ENCODE measurements around the gene ACSM3. TPM values are rescaled to one million over a fixed set of nuclear protein-coding genes. Genes with fewer than 3 reads are reported as not detected.

Gene ACSM3
- total RNA-seq, 2 experiments from 2014 or later, result 4.6 to 6.2 TPM

DNA sequence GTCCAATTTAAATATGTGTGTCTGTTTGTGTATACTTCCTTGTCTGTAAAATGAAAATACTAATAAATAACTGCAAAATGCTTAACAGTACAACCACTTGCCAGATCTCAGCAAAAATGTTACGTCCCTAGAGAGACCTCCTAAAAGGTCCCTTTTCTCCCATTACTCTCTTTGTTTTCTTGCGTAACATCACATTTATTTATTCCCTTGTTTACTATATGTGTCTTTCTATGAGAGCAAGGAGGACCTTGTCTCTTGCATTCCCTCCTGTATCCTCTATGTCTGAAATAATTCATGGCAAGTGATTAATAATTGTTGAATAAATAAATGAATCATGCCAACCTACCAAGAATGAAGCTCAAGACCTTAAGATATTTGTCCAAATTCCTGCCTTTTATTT, 1.9 kb downstream of the ACSM3 start:
- TF ChIP-seq, protein P1, sequence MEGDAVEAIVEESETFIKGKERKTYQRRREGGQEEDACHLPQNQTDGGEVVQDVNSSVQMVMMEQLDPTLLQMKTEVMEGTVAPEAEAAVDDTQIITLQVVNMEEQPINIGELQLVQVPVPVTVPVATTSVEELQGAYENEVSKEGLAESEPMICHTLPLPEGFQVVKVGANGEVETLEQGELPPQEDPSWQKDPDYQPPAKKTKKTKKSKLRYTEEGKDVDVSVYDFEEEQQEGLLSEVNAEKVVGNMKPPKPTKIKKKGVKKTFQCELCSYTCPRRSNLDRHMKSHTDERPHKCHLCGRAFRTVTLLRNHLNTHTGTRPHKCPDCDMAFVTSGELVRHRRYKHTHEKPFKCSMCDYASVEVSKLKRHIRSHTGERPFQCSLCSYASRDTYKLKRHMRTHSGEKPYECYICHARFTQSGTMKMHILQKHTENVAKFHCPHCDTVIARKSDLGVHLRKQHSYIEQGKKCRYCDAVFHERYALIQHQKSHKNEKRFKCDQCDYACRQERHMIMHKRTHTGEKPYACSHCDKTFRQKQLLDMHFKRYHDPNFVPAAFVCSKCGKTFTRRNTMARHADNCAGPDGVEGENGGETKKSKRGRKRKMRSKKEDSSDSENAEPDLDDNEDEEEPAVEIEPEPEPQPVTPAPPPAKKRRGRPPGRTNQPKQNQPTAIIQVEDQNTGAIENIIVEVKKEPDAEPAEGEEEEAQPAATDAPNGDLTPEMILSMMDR (IDR thresholded peaks at IDR 0.05), result no peak
- H3K36me3 Mint-ChIP-seq (ENCODE audit: low read depth), result peaks cover 17% of the 10 kb centered on the region
- H3K27ac ChIP-seq (ENCODE audit: low read depth in 1 of 2, low read length in 2 of 2), result no peak overlapping the region
- peaks cover 26% of the 10 kb centered on the region for H3K4me1 Mint-ChIP-seq (ENCODE audit: low read depth)
- no peaks in the 10 kb centered on the region for H3K9me3 ChIP-seq (ENCODE audit: control insufficient read depth in 1 of 2, insufficient read depth in 1 of 2, low read length in 2 of 2)
- ChIA-PET CTCF (interaction anchor here (1.5 to 2.6 kb wide), 2 partner anchors 25 to 41 kb away, joined by 3 to 10 read pairs; partner anchors contain the start of genes ERI2, REXO5 and THUMPD1), POLR2A (interaction anchor here (3.1 kb wide), 1 partner anchor 25 kb away, joined by 30 read pairs; the partner anchor contains the start of gene THUMPD1)
- ATAC-seq (ENCODE audit: poor library complexity), result no peak
- peaks cover 20% of the 10 kb centered on the region for H3K4me1 ChIP-seq (ENCODE audit: insufficient read depth, low read length)
- peaks cover 4% of the 10 kb centered on the region for H3K9me3 Mint-ChIP-seq
- H3K27ac Mint-ChIP-seq, result no peak overlapping the region
- intact Hi-C loops (cut with DNase I, micrococcal nuclease), result loop anchor here in 1 of 2 experiments (10.0 kb wide), 1 partner anchor 739 kb away; no protein-coding TSS in a partner anchor
- no peaks in the 10 kb centered on the region for H3K27me3 ChIP-seq (ENCODE audit: control insufficient read depth in 1 of 2, insufficient read depth in 2 of 2, low read length in 2 of 2)
- no peak overlapping the region for H3K4me3 ChIP-seq (ENCODE audit: low read length)
- no peak for DNase-seq
- no peaks in the 10 kb centered on the region for H3K36me3 ChIP-seq (ENCODE audit: insufficient read depth, low read length)
- no peaks in the 10 kb centered on the region for H3K27me3 Mint-ChIP-seq
- no peak overlapping the region for H3K4me3 Mint-ChIP-seq

- no peaks in the 10 kb centered on the region for H3K9me3 ChIP-seq (ENCODE audit: control insufficient read depth in 1 of 2, insufficient read depth in 1 of 2, low read length in 2 of 2)
- H3K4me3 ChIP-seq (ENCODE audit: low read length), result no peak overlapping the region
- intact Hi-C loops (cut with DNase I, micrococcal nuclease), result loop anchor here in 1 of 2 experiments (10.0 kb wide), 1 partner anchor 739 kb away; no protein-coding TSS in a partner anchor
- peaks cover 20% of the 10 kb centered on the region for H3K4me1 ChIP-seq (ENCODE audit: insufficient read depth, low read length)
- H3K27me3 Mint-ChIP-seq, result no peaks in the 10 kb centered on the region
- POLR2A ChIA-PET, result no interaction called here
- no peak for DNase-seq
- H3K36me3 Mint-ChIP-seq (ENCODE audit: low read depth), result peaks cover 11% of the 10 kb centered on the region
- peaks cover 3% of the 10 kb centered on the region for H3K9me3 Mint-ChIP-seq
- H3K27ac Mint-ChIP-seq, result no peak overlapping the region
- H3K36me3 ChIP-seq (ENCODE audit: insufficient read depth, low read length), result no peaks in the 10 kb centered on the region
- no peaks in the 10 kb centered on the region for H3K27me3 ChIP-seq (ENCODE audit: control insufficient read depth in 1 of 2, insufficient read depth in 2 of 2, low read length in 2 of 2)
- peaks cover 26% of the 10 kb centered on the region for H3K4me1 Mint-ChIP-seq (ENCODE audit: low read depth)
- no peak overlapping the region for H3K4me3 Mint-ChIP-seq
- ATAC-seq (ENCODE audit: poor library complexity), result no peak
- CTCF ChIA-PET, result no interaction called here
- H3K27ac ChIP-seq (ENCODE audit: low read depth in 1 of 2, low read length in 2 of 2), result no peak overlapping the region
- TF ChIP-seq, protein P1 (IDR thresholded peaks at IDR 0.05), result no peak
Measured at GRCh38 chr16:20766294-20766693, 2.5 kb downstream of the ACSM3 start.

DNA sequence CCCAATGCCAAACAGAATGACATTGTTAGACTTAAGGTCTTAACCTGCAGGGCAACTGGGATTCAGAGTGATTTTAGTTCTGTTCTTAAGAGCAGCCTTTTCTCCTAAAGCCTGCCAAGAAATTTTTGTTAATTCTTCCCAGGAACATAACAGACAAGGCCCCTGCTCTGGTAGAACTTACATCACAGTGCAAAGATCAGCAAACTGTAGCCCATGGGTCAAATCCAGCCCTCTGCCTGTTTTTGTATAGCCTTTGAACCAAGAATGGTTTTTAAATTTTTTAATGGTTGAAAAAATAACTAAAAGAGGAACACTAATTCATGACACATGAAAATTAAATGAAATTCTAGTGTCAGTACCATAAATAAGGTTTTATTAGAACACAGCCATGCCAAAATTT, 3.8 kb downstream of the ACSM3 start:
- Histone ChIP-seq H3K4me1 (ENCODE audit: insufficient read depth, low read length) (peaks cover 17% of the 10 kb centered on the region), H3K27me3 (ENCODE audit: control insufficient read depth in 1 of 2, insufficient read depth in 2 of 2, low read length in 2 of 2) (no peaks in the 10 kb centered on the region), H3K4me3 (ENCODE audit: low read length) (no peak overlapping the region), H3K9me3 (ENCODE audit: control insufficient read depth in 1 of 2, insufficient read depth in 1 of 2, low read length in 2 of 2) (no peaks in the 10 kb centered on the region), H3K27ac (ENCODE audit: low read depth in 1 of 2, low read length in 2 of 2) (no peak overlapping the region), H3K36me3 (ENCODE audit: insufficient read depth, low read length) (no peaks in the 10 kb centered on the region)
- H3K4me1 Mint-ChIP-seq (ENCODE audit: low read depth), result peaks cover 22% of the 10 kb centered on the region
- no peaks in the 10 kb centered on the region for H3K9me3 Mint-ChIP-seq
- H3K4me3 Mint-ChIP-seq, result no peak overlapping the region
- intact Hi-C loops (cut with DNase I, micrococcal nuclease), result loop anchor here in 1 of 2 experiments (10.0 kb wide), 1 partner anchor 737 kb away; no protein-coding TSS in a partner anchor
- DNase-seq (no peak), ATAC-seq (ENCODE audit: poor library complexity) (no peak)
- no peak overlapping the region for H3K27ac Mint-ChIP-seq
- POLR2A ChIA-PET, result no interaction called here
- peaks cover 8% of the 10 kb centered on the region for H3K36me3 Mint-ChIP-seq (ENCODE audit: low read depth)
- TF ChIP-seq, protein P1 (IDR thresholded peaks at IDR 0.05), result no peak
- CTCF ChIA-PET, result no interaction called here
- H3K27me3 Mint-ChIP-seq, result no peaks in the 10 kb centered on the region

All from CD4-positive, alpha-beta T cell (primary cell).